HPDE6-E6E7 (cell line): ENCODE results near the gene KCNJ12.
"Not testable (repeated sequence)": the region's sequence is repeated elsewhere in the genome, so short reads cannot be mapped to it uniquely, and the experiment has no call there.

Source experiments
- DNase-seq: peaks from one replicate; pipeline ENCODE4 v3.0.0; 2011; ENCODE audit warnings: missing footprints; ENCODE audit errors: extremely low spot score

KCNJ12 gene

GRCh38 chr17:21385281-21385845 lies 9.2 kb downstream of the KCNJ12 start:
- DNase-seq, result no peak

DNA sequence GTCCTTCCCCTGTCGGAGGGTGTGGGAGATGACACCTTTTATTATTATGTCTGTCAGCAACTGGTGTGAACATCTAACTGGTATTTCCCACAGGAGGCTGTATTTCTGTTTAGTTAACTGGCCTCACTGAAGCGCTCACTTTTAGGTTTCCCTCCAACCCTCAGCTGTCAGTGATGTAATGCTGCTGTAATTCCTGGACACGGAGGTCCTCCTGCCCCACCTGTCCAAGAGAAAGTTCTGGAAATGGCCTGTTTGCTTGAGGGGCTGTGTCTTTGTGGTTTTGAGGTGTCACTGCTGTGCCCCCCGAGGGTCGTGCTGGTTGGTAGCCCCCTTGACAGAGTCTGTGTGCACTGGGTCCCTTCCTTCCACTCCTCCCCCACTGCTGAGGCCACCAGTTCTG lies 11.5 kb downstream of the KCNJ12 start:
- no peak for DNase-seq

- no peak for DNase-seq
Measured at GRCh38 chr17:21388066-21388465, 11.9 kb downstream of the KCNJ12 start.

GRCh38 chr17:21388944-21389343 lies 12.8 kb downstream of the KCNJ12 start:
- DNase-seq, result no peak

GRCh38 chr17:21389394-21389793 lies 13.2 kb downstream of the KCNJ12 start:
- DNase-seq, result no peak

DNA sequence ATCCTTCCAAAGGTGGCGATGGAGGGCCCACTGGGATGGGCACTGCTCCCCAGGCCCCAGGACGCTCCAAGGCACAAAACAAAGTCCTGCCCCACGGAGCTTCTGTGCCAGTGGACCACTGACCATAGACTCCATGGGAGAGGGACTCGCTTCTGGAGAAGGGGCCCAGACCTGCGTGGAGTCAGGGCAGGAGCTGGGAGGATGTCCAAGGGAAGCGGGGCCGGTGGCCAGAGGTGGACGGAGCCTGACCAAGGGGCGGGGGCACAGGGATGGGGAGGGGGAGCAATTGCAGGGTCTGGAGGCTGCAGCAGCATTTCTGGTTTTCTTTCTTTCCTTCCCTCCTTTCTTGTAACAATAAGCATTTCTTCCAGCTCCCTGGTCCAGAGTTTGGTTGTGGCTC lies 14.1 kb downstream of the KCNJ12 start:
- DNase-seq, result no peak

GRCh38 chr17:21392266-21392665 lies 16.1 kb downstream of the KCNJ12 start:
- DNase-seq, result no peak

GRCh38 chr17:21394265-21394664 lies 18.1 kb downstream of the KCNJ12 start:
- no peak for DNase-seq

- DNase-seq, result no peak
Measured at GRCh38 chr17:21395764-21396163, 19.6 kb downstream of the KCNJ12 start.

- DNase-seq, result no peak
Measured at GRCh38 chr17:21396237-21396636, 20.1 kb downstream of the KCNJ12 start.

DNA sequence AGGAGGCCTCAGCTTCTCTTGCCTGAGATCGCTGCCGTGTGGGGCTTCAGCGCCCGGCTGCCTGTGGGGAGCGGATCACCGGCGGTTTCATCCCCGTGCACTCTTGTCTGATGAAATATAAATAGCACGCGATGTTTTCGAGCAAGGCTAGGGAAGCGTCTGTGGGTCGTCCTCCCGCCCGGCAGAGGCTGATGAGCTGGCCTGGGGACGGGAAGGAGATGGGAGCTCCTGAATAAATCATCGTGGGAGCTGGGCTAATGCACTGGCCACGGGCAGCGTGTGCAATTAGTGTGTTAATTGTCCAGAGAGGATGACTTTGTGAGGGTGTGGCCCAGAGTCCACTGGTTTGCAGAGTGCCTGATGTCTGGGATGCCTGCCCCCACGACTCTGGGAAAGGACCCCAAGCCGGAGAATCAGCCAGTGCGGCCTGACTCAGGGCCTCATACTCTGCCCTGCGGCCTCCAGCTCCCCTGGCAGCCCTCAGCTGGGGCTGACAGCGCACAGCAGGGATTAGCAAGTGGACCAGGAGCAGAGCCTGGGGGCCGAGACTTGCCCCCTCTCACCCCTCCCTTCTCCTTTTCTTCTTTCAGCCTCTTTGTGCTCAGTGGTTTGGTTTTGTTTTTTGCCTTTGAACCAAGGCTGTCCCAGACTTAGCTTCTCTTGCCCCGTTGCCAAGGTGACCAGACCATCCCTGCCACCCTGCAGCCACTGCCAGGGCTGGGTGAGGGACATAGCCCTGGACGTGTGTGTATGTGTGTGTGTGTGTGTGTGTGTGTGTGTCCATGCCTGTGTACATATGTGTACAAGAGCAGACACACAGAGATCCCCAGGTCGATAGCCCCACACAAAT lies 21.4 kb downstream of the KCNJ12 start:
- no peak for DNase-seq

GRCh38 chr17:21399474-21400186 lies 23.5 kb downstream of the KCNJ12 start:
- no peak for DNase-seq

GRCh38 chr17:21400187-21400569 lies 24.0 kb downstream of the KCNJ12 start:
- not testable (repeated sequence) for DNase-seq

DNA sequence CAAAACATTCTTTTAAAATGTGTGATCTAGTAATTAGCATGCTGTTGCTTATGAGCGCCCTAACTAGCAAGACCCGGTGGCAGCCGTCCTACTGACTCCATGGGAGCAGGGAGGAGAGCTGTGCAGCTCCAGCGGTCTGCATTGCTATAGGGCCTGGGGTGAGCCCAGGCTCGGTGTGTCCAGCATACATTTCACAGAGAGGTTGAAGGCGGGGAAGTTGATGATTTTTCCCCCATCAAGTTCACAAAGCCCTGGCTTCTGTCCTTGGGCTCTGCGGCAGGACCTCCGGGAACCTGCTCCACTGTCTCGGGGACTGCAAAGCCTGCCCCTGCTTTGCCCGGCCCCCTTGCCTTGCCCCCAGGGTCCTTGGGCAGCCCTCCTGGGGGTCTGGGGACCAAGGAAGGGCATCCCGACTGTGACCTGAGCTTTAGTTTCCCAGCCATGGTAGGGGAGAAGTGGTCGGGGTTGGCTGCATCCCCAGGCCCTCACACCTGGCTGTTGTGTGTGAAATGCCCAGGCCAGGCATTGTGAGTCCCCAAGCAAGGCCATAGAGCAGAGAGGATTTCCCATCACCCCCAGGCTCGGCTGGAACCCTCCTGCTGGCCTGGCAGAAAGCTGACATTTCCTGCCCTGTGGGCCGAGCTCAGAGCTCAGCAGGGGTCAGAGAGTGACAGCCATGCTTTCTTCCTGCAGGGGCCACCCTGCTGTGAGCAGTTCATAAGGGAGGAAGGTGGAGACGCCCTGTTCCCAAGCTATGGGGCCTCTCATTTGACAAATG lies 24.8 kb downstream of the KCNJ12 start:
- DNase-seq, result no peak

DNA sequence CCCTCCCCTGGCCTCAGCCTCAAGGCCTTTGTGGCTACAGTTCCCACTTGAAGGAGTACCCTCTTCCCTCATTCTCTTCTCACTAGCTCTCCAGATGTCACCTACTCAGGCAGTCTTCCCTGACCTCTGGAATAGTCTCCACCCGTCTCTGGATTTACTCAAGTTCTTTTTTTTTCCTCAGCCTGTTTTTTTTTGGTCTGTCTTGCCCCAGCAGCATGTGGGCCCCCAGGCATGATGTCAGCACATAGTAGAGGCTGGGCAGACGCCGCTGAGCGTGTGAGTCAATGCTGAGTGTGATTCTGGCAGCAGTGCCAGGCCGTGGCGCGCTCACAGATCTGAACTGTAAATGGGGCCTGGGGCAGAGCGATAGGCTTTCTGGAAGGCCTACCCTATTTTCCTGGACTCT lies 26.0 kb downstream of the KCNJ12 start:
- peak; percentile 77 for DNase-seq

DNA sequence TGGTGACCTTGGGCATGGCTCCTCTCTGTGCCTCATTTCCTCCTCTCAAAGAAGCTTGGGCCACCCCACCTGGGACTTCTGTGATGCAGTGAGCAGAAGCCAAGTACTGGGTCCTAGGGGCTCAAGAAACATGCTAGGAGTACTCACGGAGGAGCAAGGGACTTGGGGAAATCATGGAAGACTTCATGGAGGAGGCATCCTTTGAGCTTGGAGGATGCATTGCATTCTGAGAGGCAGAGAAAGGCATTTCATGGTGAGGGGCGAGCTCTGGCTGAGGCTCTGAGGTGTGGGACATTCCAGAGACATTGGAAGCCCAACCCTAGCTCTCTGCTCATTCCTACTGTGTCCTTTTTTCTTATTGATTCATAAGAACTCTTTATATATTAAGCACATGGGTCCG lies 26.8 kb downstream of the KCNJ12 start:
- DNase-seq, result not testable (repeated sequence)

- not testable (repeated sequence) for DNase-seq
Measured at GRCh38 chr17:21404106-21404505, 27.9 kb downstream of the KCNJ12 start.

DNA sequence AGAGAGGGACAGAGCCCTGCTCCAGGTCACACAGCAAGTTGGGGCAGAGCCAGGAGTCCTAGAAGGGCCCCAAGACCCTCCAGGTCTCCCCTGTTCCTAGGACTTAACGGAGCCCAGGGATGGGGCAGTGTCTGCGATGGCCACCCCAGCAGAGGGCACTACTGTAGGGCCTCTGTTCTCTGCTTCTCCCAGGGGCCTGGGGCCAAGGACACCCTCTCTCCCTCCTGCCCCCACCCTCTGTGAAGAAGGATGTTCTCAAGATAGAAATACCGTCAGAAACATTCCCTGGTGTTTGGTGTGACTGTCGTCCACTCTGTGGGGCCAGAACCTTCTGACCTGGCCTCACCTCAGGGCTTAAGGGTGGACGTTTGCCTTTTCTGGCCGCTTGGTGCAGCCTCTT lies 28.4 kb downstream of the KCNJ12 start:
- not testable (repeated sequence) for DNase-seq

DNA sequence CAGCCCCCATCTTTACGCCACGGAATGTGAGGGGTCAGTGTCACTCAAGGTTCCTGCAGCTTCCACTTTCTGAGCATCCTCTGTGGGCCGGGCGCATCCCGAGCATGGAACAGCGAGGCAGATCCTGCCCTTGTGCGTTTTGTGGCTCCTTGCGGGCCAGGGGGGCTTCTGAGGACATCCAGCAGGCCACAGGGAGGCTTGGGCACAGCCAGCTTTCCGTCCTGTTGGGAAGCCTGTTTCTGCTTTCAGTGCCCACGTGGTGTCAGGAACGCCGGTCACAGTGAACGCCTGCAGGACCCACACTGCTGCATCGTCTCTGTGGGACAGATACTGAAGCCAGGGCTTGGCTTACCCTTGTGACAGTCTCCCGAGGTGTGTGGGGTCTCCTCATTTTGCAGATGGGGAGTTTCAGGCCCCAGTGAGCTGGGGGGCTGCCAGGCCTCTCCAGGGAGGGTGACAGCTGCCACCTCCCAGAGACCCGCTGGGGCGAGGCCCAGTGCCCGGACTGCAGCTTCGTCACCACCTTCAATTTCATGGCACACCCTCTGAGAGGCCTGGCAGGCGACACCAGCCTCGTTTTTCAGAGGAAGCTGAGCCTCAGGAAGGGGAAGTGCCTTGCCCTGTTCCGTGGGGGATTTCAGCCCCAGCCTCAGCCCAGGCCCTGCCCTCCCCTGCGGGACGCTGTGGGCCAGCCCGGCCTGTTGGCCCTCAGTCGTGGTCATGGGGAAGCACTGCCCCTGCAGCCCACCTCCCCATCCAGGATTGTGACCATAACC lies 29.0 kb downstream of the KCNJ12 start:
- not testable (repeated sequence) for DNase-seq

GRCh38 chr17:21405904-21406400 lies 29.8 kb downstream of the KCNJ12 start:
- not testable (repeated sequence) for DNase-seq
